GM06990 (cell line): Measurements from ENCODE around the gene TEX26.

Experiments
- DNase-seq: peaks from one replicate; pipeline ENCODE4 v3.0.0-alpha.2; 2011; ENCODE audit not compliant: insufficient read length; ENCODE audit errors: extremely low read depth
- H3K27me3 ChIP-seq: replicated peaks from 2 replicates; pipeline ENCODE4 v1.6.0; 2011; ENCODE audit warnings: low read length; ENCODE audit not compliant: control insufficient read depth, insufficient read depth
- H3K36me3 ChIP-seq: 2 replicates; pipeline ENCODE4 v1.5.1; 2011; ENCODE audit warnings: low read length; ENCODE audit not compliant: control insufficient read depth, insufficient read depth
- H3K4me3 ChIP-seq: replicated peaks from 2 replicates; pipeline ENCODE4 v1.5.1; 2011; ENCODE audit warnings: low read depth, mild to moderate bottlenecking, control low read depth, low read length
- CTCF ChIP-seq: IDR thresholded peaks from 2 replicates; pipeline ENCODE4 v1.5.1; 2011; ENCODE audit warnings: low read length, control low read depth, mild to moderate bottlenecking, inconsistent platforms; ENCODE audit not compliant: insufficient read depth, poor library complexity, severe bottlenecking

TEX26 gene

GRCh38 chr13:30983431-30983830 is 51.0 kb downstream of the TEX26 start:
- DNase-seq, result no peak

GRCh38 chr13:30984620-30985019 is 52.2 kb downstream of the TEX26 start:
- DNase-seq, result no peak
- no peaks in the 10 kb centered on the region for H3K27me3 ChIP-seq
- TF ChIP-seq CTCF, result no peak
- H3K36me3 ChIP-seq, result no peaks in the 10 kb centered on the region
- H3K4me3 ChIP-seq, result no peak overlapping the region

More at GRCh38 chr13:30983431-30983830, 51.0 kb downstream of the TEX26 start:
- Histone ChIP-seq H3K36me3 (no peaks in the 10 kb centered on the region), H3K27me3 (no peaks in the 10 kb centered on the region), H3K4me3 (no peak overlapping the region)
- TF ChIP-seq CTCF, result no peak

- H3K27me3 ChIP-seq, result no peaks in the 10 kb centered on the region
- no peak for DNase-seq
- no peak overlapping the region for H3K4me3 ChIP-seq
- H3K36me3 ChIP-seq, result no peaks in the 10 kb centered on the region
- TF ChIP-seq CTCF, result no peak
Measured at GRCh38 chr13:30985637-30986205, 53.3 kb downstream of the TEX26 start.

- no peaks in the 10 kb centered on the region; the same call in 1 of the 2 replicates for H3K27me3 ChIP-seq
- no peaks in the 10 kb centered on the region for H3K36me3 ChIP-seq
- no peak for DNase-seq
- no peak overlapping the region for H3K4me3 ChIP-seq
- TF ChIP-seq CTCF, result no peak
Measured at GRCh38 chr13:30991184-30991583, 58.7 kb downstream of the TEX26 start.

- Histone ChIP-seq H3K27me3 (no peaks in the 10 kb centered on the region; the same call in 1 of the 2 replicates), H3K4me3 (no peak overlapping the region), H3K36me3 (no peaks in the 10 kb centered on the region)
- TF ChIP-seq CTCF, result no peak
- DNase-seq, result no peak
Measured at GRCh38 chr13:30991922-30992321, 59.5 kb downstream of the TEX26 start.

- no peaks in the 10 kb centered on the region; the same call in 1 of the 2 replicates for H3K27me3 ChIP-seq
- DNase-seq, result no peak
- TF ChIP-seq CTCF, result no peak
- H3K4me3 ChIP-seq, result no peak overlapping the region
- no peaks in the 10 kb centered on the region for H3K36me3 ChIP-seq
Measured at GRCh38 chr13:30995331-30995730, 62.9 kb downstream of the TEX26 start.
